Breast epithelium (tissue), 4 donors: ENCODE measurements around the gene ERC1. TPM values are rescaled to one million over a fixed set of nuclear protein-coding genes. Genes with fewer than 3 reads are reported as not detected.

Experiments
- DNase-seq, 2 donors: peaks; one replicate each; pipeline ENCODE4 v3.0.0-alpha.2; 2019; ENCODE audit warnings: low spot score in 2 of 2
- H3K27ac ChIP-seq, 2 donors: fragments of 200-600 bp; sonication (generic) in 1 of 2; one replicate each; pipeline ENCODE4 v1.5.1; 2016 to 2019; ENCODE audit warnings: mild to moderate bottlenecking in 1 of 2
- H3K27me3 ChIP-seq, 2 donors: fragments of 200-600 bp; sonication (generic) in 1 of 2; one replicate each; pipeline versions ENCODE4 v1.5.1 to v1.6.0; 2017 to 2019; ENCODE audit warnings: control low read depth in 1 of 2, mild to moderate bottlenecking in 1 of 2
- H3K36me3 ChIP-seq: fragments of 200-600 bp; one replicate; pipeline ENCODE4 v1.5.1; 2019
- H3K4me1 ChIP-seq, 2 donors: fragments of 200-600 bp; sonication (generic); one replicate each; pipeline ENCODE4 v1.5.1; 2016 to 2019; ENCODE audit warnings: control low read depth in 1 of 2
- H3K4me3 ChIP-seq, 3 donors: fragments of 200-600 bp; sonication (generic); 1 replicate in 2 of 3; 2 replicates in 1 of 3; pipeline ENCODE4 v1.5.1; 2016 to 2019; ENCODE audit warnings: mild to moderate bottlenecking in 3 of 3, moderate library complexity in 2 of 3
- H3K9me3 ChIP-seq, 2 donors: fragments of 200-600 bp; sonication (generic) in 1 of 2; one replicate each; pipeline ENCODE4 v1.5.1; 2016 to 2019; ENCODE audit warnings: control low read depth in 1 of 2
- POLR2A ChIP-seq: fragments of 450-650 bp; IDR thresholded peaks from one replicate; pipeline ENCODE4 v1.6.1; 2016; ENCODE audit warnings: antibody characterized with exemption, mild to moderate bottlenecking, moderate library complexity
- POLR2AphosphoS5 ChIP-seq, 3 donors: sonication (generic); formaldehyde crosslinking; IDR thresholded peaks; one replicate each; pipeline ENCODE4 v1.6.1; 2017; ENCODE audit warnings: antibody characterized with exemption in 3 of 3
- intact Hi-C: fragments of 100-400 bp; cut with DNase I; formaldehyde crosslinking; loops from one replicate; pipeline ENCODE4 v1.15.1; 2023; ENCODE audit warnings: low total_unique reads
- total RNA-seq, 3 donors: library from RNA; depleted of rRNA; stranded (reverse); fragments of >200 nt; gene quantifications; one replicate each; pipeline ENCODE4 v1.1.0, GENCODE V29; 2016
- TF ChIP-seq, protein P1 (sequence below), 3 donors: fragments of 450-650 bp; IDR thresholded peaks; one replicate each; pipeline ENCODE4 v1.5.1; 2016 to 2017; ENCODE audit warnings: antibody characterized with exemption in 3 of 3, mild to moderate bottlenecking in 3 of 3, moderate library complexity in 3 of 3

ERC1 gene
- total RNA-seq, 3 donors from 2014 or later: 47.4 to 63.4 (median 52.8) TPM

DNA sequence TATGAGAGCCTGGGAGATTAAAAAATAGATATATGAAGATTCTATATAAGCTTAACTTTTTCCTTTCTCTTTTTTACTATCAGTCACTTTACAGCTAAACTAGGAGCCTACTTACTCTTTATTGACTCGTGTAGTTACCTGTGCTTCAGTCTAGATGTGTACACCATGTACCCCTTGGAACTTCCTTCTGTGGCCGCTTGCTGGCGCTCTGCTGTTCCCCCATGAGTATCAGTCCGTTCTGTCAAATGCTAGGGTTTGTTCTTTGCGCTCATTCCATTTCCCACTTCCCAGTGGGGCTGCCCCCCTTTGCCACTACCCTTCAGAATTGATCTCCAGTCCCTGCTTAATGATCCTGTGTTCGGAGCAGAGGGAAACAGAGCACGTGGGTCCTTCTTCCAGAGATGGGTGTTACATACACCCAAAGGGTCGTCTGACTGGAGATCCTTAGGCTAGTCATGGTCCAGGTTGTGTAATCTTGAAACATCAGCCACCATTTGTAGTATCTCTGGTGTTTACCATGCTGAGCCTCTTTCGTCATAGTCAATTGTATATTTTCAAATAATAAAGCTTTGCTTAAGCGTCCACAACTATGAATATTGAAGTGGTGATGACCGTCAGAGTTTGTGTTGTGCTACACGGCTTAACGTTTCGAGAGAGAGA is 443.4 kb downstream of the ERC1 start:
- DNase-seq: no peak
- intact Hi-C loops: no loop called here
- TF ChIP-seq, protein P1, sequence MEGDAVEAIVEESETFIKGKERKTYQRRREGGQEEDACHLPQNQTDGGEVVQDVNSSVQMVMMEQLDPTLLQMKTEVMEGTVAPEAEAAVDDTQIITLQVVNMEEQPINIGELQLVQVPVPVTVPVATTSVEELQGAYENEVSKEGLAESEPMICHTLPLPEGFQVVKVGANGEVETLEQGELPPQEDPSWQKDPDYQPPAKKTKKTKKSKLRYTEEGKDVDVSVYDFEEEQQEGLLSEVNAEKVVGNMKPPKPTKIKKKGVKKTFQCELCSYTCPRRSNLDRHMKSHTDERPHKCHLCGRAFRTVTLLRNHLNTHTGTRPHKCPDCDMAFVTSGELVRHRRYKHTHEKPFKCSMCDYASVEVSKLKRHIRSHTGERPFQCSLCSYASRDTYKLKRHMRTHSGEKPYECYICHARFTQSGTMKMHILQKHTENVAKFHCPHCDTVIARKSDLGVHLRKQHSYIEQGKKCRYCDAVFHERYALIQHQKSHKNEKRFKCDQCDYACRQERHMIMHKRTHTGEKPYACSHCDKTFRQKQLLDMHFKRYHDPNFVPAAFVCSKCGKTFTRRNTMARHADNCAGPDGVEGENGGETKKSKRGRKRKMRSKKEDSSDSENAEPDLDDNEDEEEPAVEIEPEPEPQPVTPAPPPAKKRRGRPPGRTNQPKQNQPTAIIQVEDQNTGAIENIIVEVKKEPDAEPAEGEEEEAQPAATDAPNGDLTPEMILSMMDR (IDR thresholded peaks at IDR 0.05): no peak
- TF ChIP-seq POLR2A: no peak
- Histone ChIP-seq H3K36me3 (no peaks in the 10 kb centered on the region), H3K27me3 (no peaks in the 10 kb centered on the region), H3K4me1 (no peaks in the 10 kb centered on the region), H3K27ac (no peak overlapping the region), H3K9me3 (no peaks in the 10 kb centered on the region), H3K4me3 (no peak overlapping the region)

DNA sequence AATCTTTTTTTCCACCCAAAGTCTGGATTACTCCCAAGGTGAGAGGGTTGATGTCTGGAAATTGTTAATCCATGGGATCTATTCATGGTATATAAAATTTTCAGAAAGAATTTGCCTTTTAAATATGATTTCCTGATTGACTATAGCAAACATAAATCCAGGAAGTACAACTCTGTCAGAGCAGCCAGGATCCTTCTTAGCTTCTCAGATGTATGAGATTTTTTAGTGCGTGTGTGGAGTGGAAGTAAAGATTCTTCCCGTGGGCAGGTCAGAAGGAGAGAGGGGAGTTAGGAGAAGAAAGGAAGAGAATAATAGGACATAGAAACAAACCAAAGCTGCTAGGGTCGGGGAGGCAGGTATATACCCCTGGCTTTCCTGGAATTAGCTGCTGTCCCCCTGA is 444.0 kb downstream of the ERC1 start:
- no peaks in the 10 kb centered on the region for H3K36me3 ChIP-seq
- TF ChIP-seq POLR2AphosphoS5 (IDR thresholded peaks at IDR 0.05): no peak
- TF ChIP-seq POLR2A: no peak
- TF ChIP-seq, protein P1 (IDR thresholded peaks at IDR 0.05): no peak
- DNase-seq: no peak
- H3K9me3 ChIP-seq: no peaks in the 10 kb centered on the region
- H3K4me1 ChIP-seq: no peaks in the 10 kb centered on the region
- H3K4me3 ChIP-seq: no peak overlapping the region
- no peaks in the 10 kb centered on the region for H3K27me3 ChIP-seq
- no peak overlapping the region for H3K27ac ChIP-seq
- intact Hi-C loops: no loop called here

DNA sequence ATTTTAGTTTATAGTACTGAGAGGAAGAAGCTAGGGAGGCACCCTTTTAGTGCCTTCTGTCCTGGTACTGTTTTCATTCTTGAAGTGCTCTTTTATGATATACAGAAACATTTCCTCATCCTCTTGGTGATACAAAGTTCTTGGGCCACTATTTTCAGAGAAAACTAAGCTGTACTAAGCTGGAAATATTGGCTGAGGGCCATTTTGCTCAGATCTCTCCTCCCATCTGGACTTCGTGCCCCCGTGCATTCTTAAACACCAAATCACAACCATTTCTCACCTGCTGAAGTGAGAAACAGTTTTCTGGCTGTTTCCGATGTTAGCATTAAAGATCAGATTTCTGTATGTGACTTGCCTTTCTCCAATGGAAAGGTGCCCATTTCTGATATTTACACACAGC is 444.4 kb downstream of the ERC1 start:
- no peak for DNase-seq
- H3K27me3 ChIP-seq: no peaks in the 10 kb centered on the region
- no peaks in the 10 kb centered on the region for H3K36me3 ChIP-seq
- TF ChIP-seq POLR2AphosphoS5 (IDR thresholded peaks at IDR 0.05) (no peak), POLR2A (no peak)
- TF ChIP-seq, protein P1 (IDR thresholded peaks at IDR 0.05): no peak
- intact Hi-C loops: no loop called here
- H3K9me3 ChIP-seq: no peaks in the 10 kb centered on the region
- no peaks in the 10 kb centered on the region for H3K4me1 ChIP-seq
- no peak overlapping the region for H3K27ac ChIP-seq
- H3K4me3 ChIP-seq: no peak overlapping the region

DNA sequence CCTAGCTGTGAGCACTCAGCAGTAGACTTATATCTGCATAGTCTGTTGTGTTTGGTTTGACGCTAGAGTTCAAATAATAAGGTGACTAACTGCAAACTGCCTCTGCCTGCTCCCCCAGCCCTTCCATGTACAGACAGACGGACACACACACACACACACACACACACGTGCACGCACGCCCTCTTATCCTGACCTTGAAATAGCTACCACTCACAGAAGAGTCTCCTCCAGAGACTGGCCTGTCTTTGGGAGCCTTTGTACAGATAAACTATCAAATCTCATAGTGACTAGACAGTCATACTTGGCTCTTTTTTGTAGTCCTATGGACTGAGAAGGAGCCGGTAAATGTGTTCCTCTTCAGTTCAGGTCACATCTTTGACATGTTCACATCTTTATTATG is 445.0 kb downstream of the ERC1 start:
- no peak overlapping the region for H3K27ac ChIP-seq
- no peaks in the 10 kb centered on the region for H3K36me3 ChIP-seq

DNA sequence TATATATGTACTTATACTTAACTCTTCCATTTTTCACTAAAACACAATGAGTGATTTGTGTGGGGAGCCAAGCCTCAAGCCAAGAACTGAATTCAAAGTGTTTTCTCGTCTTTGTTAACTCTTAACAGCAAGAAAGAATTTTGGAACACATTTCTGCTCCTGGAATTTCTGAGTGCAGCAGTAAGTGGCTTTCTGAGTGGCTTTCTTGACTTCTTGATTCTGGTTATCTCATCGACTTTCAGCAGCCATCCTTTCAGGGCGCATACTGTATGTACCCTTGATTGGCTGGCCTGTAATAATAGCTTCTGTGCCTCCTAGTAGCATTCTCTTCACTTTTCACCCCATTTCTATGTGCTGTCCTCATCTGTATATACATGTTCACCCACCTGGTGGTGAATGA is 446.0 kb downstream of the ERC1 start:
- no peaks in the 10 kb centered on the region for H3K9me3 ChIP-seq
- H3K27ac ChIP-seq: no peak overlapping the region
- H3K27me3 ChIP-seq: no peaks in the 10 kb centered on the region
- no peak overlapping the region for H3K4me3 ChIP-seq
- no peaks in the 10 kb centered on the region for H3K36me3 ChIP-seq
- TF ChIP-seq, protein P1 (IDR thresholded peaks at IDR 0.05): no peak
- TF ChIP-seq POLR2AphosphoS5 (IDR thresholded peaks at IDR 0.05) (no peak), POLR2A (no peak)
- DNase-seq: no peak
- intact Hi-C loops: no loop called here
- H3K4me1 ChIP-seq: no peaks in the 10 kb centered on the region

More for the DNA sequence above, 445.0 kb downstream of the ERC1 start:
- TF ChIP-seq, protein P1 (IDR thresholded peaks at IDR 0.05): no peak
- Histone ChIP-seq H3K4me3 (no peak overlapping the region), H3K27me3 (no peaks in the 10 kb centered on the region), H3K9me3 (no peaks in the 10 kb centered on the region), H3K4me1 (no peaks in the 10 kb centered on the region)
- intact Hi-C loops: no loop called here
- no peak for DNase-seq
